Measurements from ENCODE around the gene TMEM131. TPM values are rescaled to one million over a fixed set of nuclear protein-coding genes. Genes with fewer than 3 reads are reported as not detected.

TMEM131 gene
- total and polyA plus RNA-seq, 10 of the 15 experiments (the other 5 are each of a cell fraction or from before 2014, with no cell fraction given) = 6.0 to 48.2 (median 23.2) TPM

- Histone ChIP-seq H3K27ac (ENCODE audit: control insufficient read depth, insufficient read depth) (peak overlapping the region; percentile 76; the same call in 1 of the 2 replicates), H3K9me3 (replicated peaks; ENCODE audit: control insufficient read depth, insufficient read depth, low read length) (peaks cover 4% of the 10 kb centered on the region), H2AFZ (ENCODE audit: control insufficient read depth, low read depth, low read length) (no peak overlapping the region), H3K9ac (ENCODE audit: control insufficient read depth, insufficient read depth, low read length) (no peak overlapping the region), H3K79me2 (ENCODE audit: control insufficient read depth, insufficient read depth, low read length) (peaks cover 29% of the 10 kb centered on the region), H3K4me1 (ENCODE audit: control insufficient read depth, insufficient read depth, low read length) (peaks cover 40% of the 10 kb centered on the region), H3K4me3 (no peak overlapping the region), H3K36me3 (ENCODE audit: control insufficient read depth in 2 of 2, insufficient read depth in 2 of 2, low read length in 1 of 2) (peaks cover 2 to 9% of the 10 kb centered on the region in 2 experiments), H4K20me1 (ENCODE audit: control insufficient read depth, insufficient read depth) (no peaks in the 10 kb centered on the region), H3K27me3 (replicated peaks in 1 of 2; ENCODE audit: control insufficient read depth in 2 of 2, insufficient read depth in 2 of 2, low read length in 1 of 2) (no peaks in the 10 kb centered on the region), H3K4me2 (ENCODE audit: control insufficient read depth, insufficient read depth) (no peak overlapping the region)
- ChIA-PET SMC1A (ENCODE audit: uncharacterized antibody, unreplicated experiment) (interaction anchor here (0.6 to 2.5 kb wide), 16 partner anchors 10 to 779 kb away, joined by 3 to 17 read pairs (median 3); no protein-coding TSS in a partner anchor), RAD21 (ENCODE audit: unreplicated experiment) (interaction anchor here (0.8 to 3.7 kb wide), 3 partner anchors 24 to 121 kb away, joined by 3 to 13 read pairs (median 4); no protein-coding TSS in a partner anchor), CTCF (interaction anchor here (0.9 to 1.7 kb wide), 3 partner anchors 8 to 51 kb away, joined by 3 to 5 read pairs (median 3); no protein-coding TSS in a partner anchor), POLR2A (interaction anchor here (0.9 kb wide), 1 partner anchor 18 kb away, joined by 3 read pairs; no protein-coding TSS in a partner anchor)
- no peak for FAIRE-seq
- ATAC-seq = no peak
- 94% methylated on average over 1 of the region's 1 CpG for WGBS (ENCODE audit: insufficient coverage, insufficient replicate concordance, low lambda C conversion rate, missing lambda C conversion rate)
- DNase-seq (ENCODE audit: low read depth, low spot score) = no peak
- intact Hi-C loops (cut with micrococcal nuclease; ENCODE audit: unreplicated experiment) = no loop called here
- in situ Hi-C loops (cut with MboI) = no loop called here
- BruUV-seq (replicated peaks) = no TSS peak
- no peak for TF ChIP-seq ASH2L (IDR thresholded peaks at IDR 0.05; ENCODE audit: borderline replicate concordance, low read depth)
- no peak for TF ChIP-seq LARP7 (IDR thresholded peaks at IDR 0.05)
- TF ChIP-seq EGR1 (IDR thresholded peaks at IDR 0.05; ENCODE audit: borderline replicate concordance in 1 of 2, low read depth in 2 of 2, low read length in 2 of 2) = no peak
- no peak for TF ChIP-seq MYC (IDR thresholded peaks at IDR 0.05; ENCODE audit: insufficient read depth, insufficient read length, insufficient replicate concordance, low read length, severe bottlenecking)
- no peak for TF ChIP-seq RB1 (IDR thresholded peaks at IDR 0.05; ENCODE audit: borderline replicate concordance)
- no peak for TF ChIP-seq NBN (IDR thresholded peaks at IDR 0.05)
- TF ChIP-seq CREB1 (IDR thresholded peaks at IDR 0.05; ENCODE audit: low read depth) = no peak
- TF ChIP-seq IKZF2 (IDR thresholded peaks at IDR 0.05) = no peak
- no peak for TF ChIP-seq STAT1 (conservative IDR thresholded peaks at IDR 0.05)
- no peak for TF ChIP-seq TBL1XR1 (IDR thresholded peaks at IDR 0.05; ENCODE audit: low read depth, low read length)
- TF ChIP-seq MEF2A (IDR thresholded peaks at IDR 0.05; ENCODE audit: insufficient read depth, low read depth, low read length) = no peak
- no peak for TF ChIP-seq EED (IDR thresholded peaks at IDR 0.05; ENCODE audit: low read depth)
- TF ChIP-seq RAD51 (IDR thresholded peaks at IDR 0.05) = no peak
- TF ChIP-seq ZNF592 (IDR thresholded peaks at IDR 0.05) = no peak
- TF ChIP-seq SREBF1 (IDR thresholded peaks at IDR 0.05; ENCODE audit: low read length) = no peak
- TF ChIP-seq MEF2B (IDR thresholded peaks at IDR 0.05; ENCODE audit: partially characterized antibody, poor library complexity, severe bottlenecking) = no peak
- no peak for TF ChIP-seq BMI1 (IDR thresholded peaks at IDR 0.05; ENCODE audit: borderline replicate concordance)
- TF ChIP-seq CTCF (IDR thresholded peaks at IDR 0.05 in 2 of 3, conservative IDR thresholded peaks at IDR 0.05 in 1 of 3; ENCODE audit: control insufficient read depth in 2 of 3, extremely low read depth in 1 of 3, insufficient read depth in 1 of 3, low read depth in 3 of 3, low read length in 3 of 3) = no peak
Measured at GRCh38 chr2:97906307-97906706, 89.4 kb downstream of the TMEM131 start.

Data from GM12878 (cell line).